GM10266 (cell line): Measurements from ENCODE around the gene SEC16A.

Experiments used
- DNase-seq: peaks from one replicate; pipeline ENCODE4 v3.0.0; 2012; ENCODE audit errors: extremely low spot score
- TF ChIP-seq, protein P1 (sequence below): IDR thresholded peaks from 2 replicates; pipeline ENCODE4 v1.5.1; 2012; ENCODE audit warnings: mild to moderate bottlenecking, low read depth; ENCODE audit not compliant: control insufficient read depth, insufficient read depth; ENCODE audit errors: missing control alignments

SEC16A gene

DNA sequence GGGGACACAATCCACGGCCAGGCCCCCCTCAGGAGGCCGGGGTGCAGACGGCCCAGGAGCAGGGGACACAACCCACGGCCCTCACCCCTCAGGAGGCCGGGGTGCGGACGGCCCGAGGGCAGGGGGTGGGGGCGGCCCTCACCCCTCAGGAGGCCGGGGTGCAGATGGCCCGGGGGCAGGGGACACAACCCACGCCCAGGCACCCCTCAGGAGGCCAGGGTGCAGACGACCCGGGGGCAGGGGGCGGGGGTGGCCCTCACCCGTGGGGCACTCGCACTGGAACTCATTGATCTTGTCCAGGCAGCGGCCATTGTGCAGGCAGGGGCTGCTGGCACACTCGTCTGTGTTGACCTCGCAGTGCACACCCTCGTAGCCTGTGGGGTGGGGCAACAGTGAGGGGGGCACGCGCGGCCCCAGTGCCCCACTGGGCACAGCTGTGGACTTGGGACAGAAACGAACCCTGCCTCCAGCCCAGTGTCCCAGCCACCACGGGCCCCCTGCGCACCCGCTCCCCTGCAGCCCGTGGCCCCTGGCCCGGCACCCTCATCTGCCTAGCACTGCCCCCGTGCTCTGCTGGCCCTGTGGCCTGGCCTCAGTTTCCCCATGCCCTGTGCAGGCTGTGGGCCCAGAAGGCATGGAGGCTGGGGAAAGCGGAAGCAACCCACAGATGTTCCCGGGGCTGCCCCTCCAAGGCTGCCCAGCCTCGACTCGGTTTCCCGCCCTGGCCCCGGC lies 34.3 kb upstream of the SEC16A start:
- TF ChIP-seq, protein P1, sequence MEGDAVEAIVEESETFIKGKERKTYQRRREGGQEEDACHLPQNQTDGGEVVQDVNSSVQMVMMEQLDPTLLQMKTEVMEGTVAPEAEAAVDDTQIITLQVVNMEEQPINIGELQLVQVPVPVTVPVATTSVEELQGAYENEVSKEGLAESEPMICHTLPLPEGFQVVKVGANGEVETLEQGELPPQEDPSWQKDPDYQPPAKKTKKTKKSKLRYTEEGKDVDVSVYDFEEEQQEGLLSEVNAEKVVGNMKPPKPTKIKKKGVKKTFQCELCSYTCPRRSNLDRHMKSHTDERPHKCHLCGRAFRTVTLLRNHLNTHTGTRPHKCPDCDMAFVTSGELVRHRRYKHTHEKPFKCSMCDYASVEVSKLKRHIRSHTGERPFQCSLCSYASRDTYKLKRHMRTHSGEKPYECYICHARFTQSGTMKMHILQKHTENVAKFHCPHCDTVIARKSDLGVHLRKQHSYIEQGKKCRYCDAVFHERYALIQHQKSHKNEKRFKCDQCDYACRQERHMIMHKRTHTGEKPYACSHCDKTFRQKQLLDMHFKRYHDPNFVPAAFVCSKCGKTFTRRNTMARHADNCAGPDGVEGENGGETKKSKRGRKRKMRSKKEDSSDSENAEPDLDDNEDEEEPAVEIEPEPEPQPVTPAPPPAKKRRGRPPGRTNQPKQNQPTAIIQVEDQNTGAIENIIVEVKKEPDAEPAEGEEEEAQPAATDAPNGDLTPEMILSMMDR = no peak
- DNase-seq = no peak

- DNase-seq = no peak
- TF ChIP-seq, protein P1 = no peak
Measured at GRCh38 chr9:136516191-136516654, 33.4 kb upstream of the SEC16A start.

- no peak for DNase-seq
- TF ChIP-seq, protein P1 = no peak
Measured at GRCh38 chr9:136515276-136515675, 32.4 kb upstream of the SEC16A start.

DNA sequence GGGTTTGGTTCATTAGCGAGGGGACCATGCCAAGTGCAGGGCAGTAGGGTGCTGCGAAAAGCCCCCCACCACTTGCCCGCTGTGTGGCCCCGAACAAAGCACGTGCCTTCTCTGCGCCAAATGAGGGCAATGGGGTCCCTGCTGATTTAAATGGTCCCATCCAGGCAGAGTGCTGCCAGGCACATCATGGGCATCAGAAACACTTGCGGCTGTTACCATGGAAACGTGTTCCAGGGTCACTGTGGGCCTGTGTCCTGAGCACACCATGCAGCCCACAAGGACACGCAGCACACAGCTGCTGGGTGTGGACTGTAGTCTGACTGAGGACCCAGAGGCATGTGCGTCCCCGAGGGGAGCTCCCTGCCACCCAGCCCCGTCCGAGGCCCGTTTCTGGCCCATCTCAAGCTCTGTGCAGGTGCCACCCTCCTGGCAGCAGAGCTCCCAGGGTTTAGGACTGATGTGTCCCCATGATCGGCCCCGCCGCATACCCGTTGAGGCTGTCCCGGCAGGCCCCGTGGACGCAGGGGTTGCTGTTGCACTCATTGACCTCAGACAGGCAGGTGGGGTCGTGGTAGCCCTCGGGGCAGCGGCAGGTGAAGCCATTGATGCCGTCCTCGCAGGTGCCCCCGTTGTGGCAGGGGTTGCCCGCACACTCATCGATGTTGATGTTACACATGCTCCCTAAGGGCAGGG lies 31.3 kb upstream of the SEC16A start:
- TF ChIP-seq, protein P1 = no peak
- DNase-seq = no peak

DNA sequence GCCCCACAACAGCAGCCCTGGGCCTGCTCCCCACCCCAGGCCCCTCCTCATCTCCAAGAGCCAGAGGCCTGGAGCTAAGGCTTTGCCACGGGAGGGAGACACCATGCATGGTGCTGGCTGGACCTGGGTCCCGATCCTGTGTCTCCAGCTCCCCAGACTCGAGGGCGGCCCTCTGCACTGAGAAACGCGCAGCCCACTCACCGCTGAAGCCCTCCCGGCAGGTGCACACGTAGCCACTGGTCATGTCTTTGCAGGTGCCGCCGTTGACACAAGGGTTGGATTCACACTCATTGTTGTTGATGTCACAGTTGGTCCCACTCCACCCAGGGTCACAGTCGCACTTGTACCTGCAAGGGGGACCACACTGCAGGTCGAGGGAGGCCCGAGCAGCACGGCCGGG lies 30.4 kb upstream of the SEC16A start:
- no peak for DNase-seq
- TF ChIP-seq, protein P1 = no peak

DNA sequence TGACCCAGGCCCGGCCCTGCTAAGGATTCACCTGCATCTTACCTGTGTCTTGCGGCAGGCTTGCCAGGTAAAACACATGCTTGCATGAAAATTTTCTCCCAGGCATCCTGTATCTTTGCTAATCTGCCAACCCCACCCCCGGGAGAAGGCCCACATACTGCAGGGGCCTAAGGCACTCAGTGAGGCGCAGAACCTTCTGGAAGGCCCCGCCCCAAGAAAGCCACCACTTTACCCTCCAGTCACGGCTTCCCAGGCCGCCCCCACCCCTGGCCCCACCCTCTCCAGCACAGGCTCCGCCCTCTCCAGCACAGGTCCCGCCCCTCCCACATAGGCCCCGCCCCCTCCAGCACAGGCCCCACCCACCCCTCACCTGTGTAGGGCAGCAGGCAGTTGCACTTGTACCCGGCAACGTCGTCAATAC lies 29.8 kb upstream of the SEC16A start:
- peak; percentile 68 for DNase-seq

More for the DNA sequence above, 29.8 kb upstream of the SEC16A start:
- TF ChIP-seq, protein P1 = no peak
